Spleen (tissue), 11 donors: ENCODE measurements around the gene MLYCD. TPM values are rescaled to one million over a fixed set of nuclear protein-coding genes. Genes with fewer than 3 reads are reported as not detected.
A peak's percentile ranks its signal among the peaks of the same experiment; 100 is the strongest.

Experiments used
- DNase-seq: peaks from one replicate; pipeline ENCODE4 v3.0.0-alpha.2; 2020
- H3K27ac ChIP-seq, 8 donors: fragments of 200-600 bp; sonication (generic) in 7 of 8; 1 replicate in 4 of 8; 2 replicates in 4 of 8; pipeline versions ENCODE4 v1.5.0 to v1.8.0; 2016 to 2021; ENCODE audit warnings: inconsistent platforms in 4 of 8, mild to moderate bottlenecking in 4 of 8, moderate library complexity in 1 of 8
- H3K27me3 ChIP-seq, 7 donors: fragments of 200-600 bp; sonication (generic) in 6 of 7; replicated peaks in 1 of 7; 1 replicate in 4 of 7; 2 replicates in 3 of 7; pipeline versions ENCODE4 v1.5.0 to v1.8.0; 2016 to 2021; ENCODE audit warnings: inconsistent platforms in 3 of 7, mild to moderate bottlenecking in 1 of 7
- H3K36me3 ChIP-seq, 6 donors: fragments of 200-600 bp; sonication (generic) in 5 of 6; 1 replicate in 4 of 6; 2 replicates in 2 of 6; pipeline versions ENCODE4 v1.5.0 to v1.8.0; 2016 to 2021; ENCODE audit warnings: inconsistent platforms in 2 of 6
- H3K4me1 ChIP-seq, 6 donors: fragments of 200-600 bp; sonication (generic) in 5 of 6; 1 replicate in 3 of 6; 2 replicates in 3 of 6; pipeline versions ENCODE4 v1.5.0 to v1.8.0; 2016 to 2021; ENCODE audit warnings: inconsistent platforms in 3 of 6
- H3K4me3 ChIP-seq, 8 donors: fragments of 200-600 bp; sonication (generic) in 7 of 8; 1 replicate in 4 of 8; 2 replicates in 4 of 8; pipeline versions ENCODE4 v1.5.0 to v1.8.0; 2016 to 2021; ENCODE audit warnings: inconsistent platforms in 4 of 8, mild to moderate bottlenecking in 4 of 8, moderate library complexity in 2 of 8
- H3K9me3 ChIP-seq, 8 donors: fragments of 200-600 bp; sonication (generic) in 7 of 8; 1 replicate in 4 of 8; 2 replicates in 4 of 8; pipeline versions ENCODE4 v1.5.0 to v1.8.0; 2016 to 2021; ENCODE audit warnings: inconsistent platforms in 4 of 8
- POLR2A ChIP-seq, 3 donors: fragments of 450-650 bp; IDR thresholded peaks; one replicate each; pipeline ENCODE4 v1.5.1; 2017; ENCODE audit warnings: antibody characterized with exemption in 3 of 3, mild to moderate bottlenecking in 1 of 3
- POLR2AphosphoS5 ChIP-seq, 3 donors: sonication (generic); formaldehyde crosslinking; IDR thresholded peaks; one replicate each; pipeline ENCODE4 v1.5.1; 2017; ENCODE audit warnings: antibody characterized with exemption in 3 of 3
- WGBS, 5 donors: extraction: QIAGEN DNeasy Blood & Tissue Kit in 3 of 5; methylation state at CpG; one replicate each; pipeline versions ENCODE4 v1.1.5 to v1.1.7; 2013 to 2018; 5-methylcytosine and 5-hydroxymethylcytosine counted together
- intact Hi-C: fragments of 100-400 bp; cut with DNase I; formaldehyde crosslinking; loops from one replicate; pipeline ENCODE4 v1.15.0; 2023; ENCODE audit warnings: low total_unique reads
- polyA plus RNA-seq, 3 donors: library from polyadenylated mRNA; stranded (reverse); fragments of 200-250 nt; gene quantifications; one replicate each; pipeline ENCODE4 v1.2.1, GENCODE V29; 2013
- total RNA-seq, 7 donors: library from RNA; depleted of rRNA in 3 of 7; stranded (reverse); fragments of >200 nt in 3 of 7; fragmentation: NEBNext Ultra II Directional in 4 of 7; extraction: Animal tissue kit (Norgen Biotek cat#: 25700) in 4 of 7; gene quantifications; one replicate each; pipeline versions ENCODE4 v1.1.0 to v1.2.1, GENCODE V29; 2016 to 2021
- TF ChIP-seq, protein P1 (sequence below), 11 experiments: fragments of 200-600 bp in 7 of 11; fragments of 450-650 bp in 4 of 11; sonication (generic) in 4 of 11; IDR thresholded peaks in 8 of 11; conservative IDR thresholded peaks in 3 of 11; 1 replicate in 7 of 11; 2 replicates in 4 of 11; pipeline versions ENCODE4 v1.4.0 to v1.8.0; 2016 to 2021; ENCODE audit warnings: antibody characterized with exemption in 11 of 11, inconsistent platforms in 4 of 11, mild to moderate bottlenecking in 1 of 11
- donor health status: healthy with polysubstance abuse.
- donor health status: DM: no; HTN: no; CAD: no; lungs with moderate emphysema.
- donor health status: DM: no; HTN: no; CAD: no.
- donor health status: Bipolar disorder and iron deficiency.
- donor health status: healthy.
- donor health status: DM: no; HTN: no; CAD: no.
- donor health status: DM: yes; HTN: yes; CAD: no.

Gene MLYCD
- total and polyA plus RNA-seq, 10 donors, result 2.0 to 14.3 (median 9.9) TPM

GRCh38 chr16:83967091-83967490 lies 68.2 kb downstream of the MLYCD start:
- TF ChIP-seq POLR2AphosphoS5 (IDR thresholded peaks at IDR 0.05) (no peak), POLR2A (IDR thresholded peaks at IDR 0.05) (no peak)
- TF ChIP-seq, protein P1, sequence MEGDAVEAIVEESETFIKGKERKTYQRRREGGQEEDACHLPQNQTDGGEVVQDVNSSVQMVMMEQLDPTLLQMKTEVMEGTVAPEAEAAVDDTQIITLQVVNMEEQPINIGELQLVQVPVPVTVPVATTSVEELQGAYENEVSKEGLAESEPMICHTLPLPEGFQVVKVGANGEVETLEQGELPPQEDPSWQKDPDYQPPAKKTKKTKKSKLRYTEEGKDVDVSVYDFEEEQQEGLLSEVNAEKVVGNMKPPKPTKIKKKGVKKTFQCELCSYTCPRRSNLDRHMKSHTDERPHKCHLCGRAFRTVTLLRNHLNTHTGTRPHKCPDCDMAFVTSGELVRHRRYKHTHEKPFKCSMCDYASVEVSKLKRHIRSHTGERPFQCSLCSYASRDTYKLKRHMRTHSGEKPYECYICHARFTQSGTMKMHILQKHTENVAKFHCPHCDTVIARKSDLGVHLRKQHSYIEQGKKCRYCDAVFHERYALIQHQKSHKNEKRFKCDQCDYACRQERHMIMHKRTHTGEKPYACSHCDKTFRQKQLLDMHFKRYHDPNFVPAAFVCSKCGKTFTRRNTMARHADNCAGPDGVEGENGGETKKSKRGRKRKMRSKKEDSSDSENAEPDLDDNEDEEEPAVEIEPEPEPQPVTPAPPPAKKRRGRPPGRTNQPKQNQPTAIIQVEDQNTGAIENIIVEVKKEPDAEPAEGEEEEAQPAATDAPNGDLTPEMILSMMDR (IDR thresholded peaks at IDR 0.05 in 8 of 11, conservative IDR thresholded peaks at IDR 0.05 in 3 of 11), result no peak
- peaks cover 0 to 48% (median 21%) of the 10 kb centered on the region in 6 donors for H3K36me3 ChIP-seq
- 79 to 87% (median 82%) methylated on average over 2 of the region's 2 CpGs for WGBS, 5 donors
- intact Hi-C loops, result no loop called here
- peaks cover 0 to 43% (median 23%) of the 10 kb centered on the region in 7 donors for H3K27me3 ChIP-seq
- peaks cover 0 to 11% (median 2%) of the 10 kb centered on the region in 6 donors for H3K4me1 ChIP-seq
- H3K27ac ChIP-seq, result no peak overlapping the region
- DNase-seq, result no peak
- H3K9me3 ChIP-seq, result no peaks in the 10 kb centered on the region
- no peak overlapping the region for H3K4me3 ChIP-seq

GRCh38 chr16:83967838-83968305 lies 69.0 kb downstream of the MLYCD start, which contains the start of gene NECAB2:
TSS of gene NECAB2 (plus strand) at chr16:83968244. CDS start at chr16:83968649, 405 bp downstream.
- peaks cover 0 to 40% (median 17%) of the 10 kb centered on the region in 6 donors for H3K36me3 ChIP-seq
- H3K27ac ChIP-seq, result no peak within 1 kb of the TSS
- peak; percentile 88 for DNase-seq
- peaks cover 0 to 43% (median 23%) of the 10 kb centered on the region in 7 donors for H3K27me3 ChIP-seq
- peaks cover 0 to 11% (median 2%) of the 10 kb centered on the region in 6 donors for H3K4me1 ChIP-seq
- intact Hi-C loops, result no loop called here
- peak within 1 kb of the TSS in 5 of 8 donors; percentile 17 to 62 (median 30) for H3K4me3 ChIP-seq
- TF ChIP-seq POLR2AphosphoS5 (IDR thresholded peaks at IDR 0.05), result no peak
- TF ChIP-seq, protein P1 (IDR thresholded peaks at IDR 0.05 in 8 of 11, conservative IDR thresholded peaks at IDR 0.05 in 3 of 11), result peak in 9 of 11 experiments; percentile 8 to 71 (median 60)
- 12 to 17% (median 13%) methylated on average over 29 to 35 of the region's 35 CpGs for WGBS, 5 donors
- no peaks in the 10 kb centered on the region for H3K9me3 ChIP-seq

DNA sequence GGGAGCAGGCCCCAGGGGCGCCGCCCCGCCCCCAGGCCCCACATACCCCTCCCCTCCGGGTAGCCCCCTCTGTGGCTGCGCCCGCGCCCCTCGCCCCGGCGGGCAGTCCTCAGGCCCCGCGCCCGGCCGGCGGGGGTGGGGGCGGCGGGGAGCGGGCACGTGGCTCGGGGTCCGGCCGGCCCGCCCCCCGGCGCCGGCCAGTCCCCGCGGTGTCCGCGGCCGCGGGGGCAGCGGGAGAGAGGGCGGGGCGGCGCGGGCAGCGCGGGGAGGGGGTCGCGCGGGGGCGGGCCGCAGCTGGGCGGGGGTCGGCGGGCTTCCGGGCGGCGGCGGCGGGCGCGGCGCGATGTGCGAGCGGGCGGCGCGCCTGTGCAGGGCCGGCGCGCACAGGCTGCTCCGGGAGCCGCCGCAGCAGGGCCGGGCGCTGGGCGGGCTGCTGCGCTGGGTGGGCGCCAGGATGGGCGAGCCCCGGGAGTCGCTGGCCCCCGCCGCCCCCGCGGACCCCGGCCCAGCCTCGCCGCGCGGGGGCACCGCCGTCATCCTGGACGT lies 69.5 kb downstream of the MLYCD start:
- H3K4me1 ChIP-seq, result peaks cover 0 to 11% (median 2%) of the 10 kb centered on the region in 6 donors
- H3K27ac ChIP-seq, result no peak overlapping the region
- no peak for DNase-seq
- no peaks in the 10 kb centered on the region for H3K9me3 ChIP-seq
- 0 to 5% (median 2%) methylated on average over 1 to 83 of the region's 87 CpGs; no CpG with 5 or more reads in 1 of the 5 donors for WGBS, 5 donors
- intact Hi-C loops, result no loop called here
- peaks cover 0 to 46% (median 23%) of the 10 kb centered on the region in 7 donors for H3K27me3 ChIP-seq
- peak overlapping the region in 5 of 8 donors; percentile 17 to 62 (median 30) for H3K4me3 ChIP-seq
- peaks cover 0 to 35% (median 16%) of the 10 kb centered on the region in 6 donors for H3K36me3 ChIP-seq
- TF ChIP-seq, protein P1 (IDR thresholded peaks at IDR 0.05 in 8 of 11, conservative IDR thresholded peaks at IDR 0.05 in 3 of 11), result no peak
- no peak for TF ChIP-seq POLR2A (IDR thresholded peaks at IDR 0.05)

GRCh38 chr16:83968891-83969649 lies 70.2 kb downstream of the MLYCD start:
- H3K4me1 ChIP-seq, result peaks cover 0 to 11% (median 2%) of the 10 kb centered on the region in 6 donors
- no peak for TF ChIP-seq POLR2A (IDR thresholded peaks at IDR 0.05)
- TF ChIP-seq, protein P1 (IDR thresholded peaks at IDR 0.05 in 8 of 11, conservative IDR thresholded peaks at IDR 0.05 in 3 of 11), result no peak
- TF ChIP-seq POLR2AphosphoS5 (IDR thresholded peaks at IDR 0.05), result no peak
- peaks cover 0 to 53% (median 23%) of the 10 kb centered on the region in 7 donors for H3K27me3 ChIP-seq
- H3K36me3 ChIP-seq, result peaks cover 0 to 28% (median 12%) of the 10 kb centered on the region in 6 donors
- intact Hi-C loops, result no loop called here
- H3K9me3 ChIP-seq, result no peaks in the 10 kb centered on the region
- H3K27ac ChIP-seq, result no peak overlapping the region
- no peak for DNase-seq
- WGBS, 5 donors, result 7 to 23% (median 9%) methylated on average over 20 to 45 of the region's 45 CpGs
- peak overlapping the region in 1 of 8 donors; percentile 62 for H3K4me3 ChIP-seq
